GM04504 (cell line): ENCODE results near the gene HSPA9.
A peak's percentile ranks its signal among the peaks of the same experiment; 100 is the strongest.

ENCODE experiments used
- DNase-seq: peaks from one replicate; pipeline ENCODE4 v3.0.0-alpha.2; 2012; ENCODE audit warnings: low read depth

Gene HSPA9

GRCh38 chr5:138575194-138576015 lies at the start of gene HSPA9:
TSS of gene HSPA9 (minus strand) at chr5:138575401. CDS start at chr5:138575318, 83 bp downstream.
- DNase-seq: peak; percentile 100

- no peak for DNase-seq
Measured at GRCh38 chr5:138623053-138623452, 47.9 kb upstream of the HSPA9 start.

GRCh38 chr5:138622051-138622450 lies 46.9 kb upstream of the HSPA9 start:
- DNase-seq: no peak

GRCh38 chr5:138620663-138621224 lies 45.5 kb upstream of the HSPA9 start:
- DNase-seq: no peak

GRCh38 chr5:138616508-138616907 lies 41.3 kb upstream of the HSPA9 start:
- DNase-seq: no peak

- no peak for DNase-seq
Measured at GRCh38 chr5:138615461-138615860, 40.3 kb upstream of the HSPA9 start.

- no peak for DNase-seq
Measured at GRCh38 chr5:138611678-138612218, 36.5 kb upstream of the HSPA9 start.

GRCh38 chr5:138610918-138611677 lies 35.9 kb upstream of the HSPA9 start:
- DNase-seq: no peak

- DNase-seq: no peak
Measured at GRCh38 chr5:138610415-138610917, 35.3 kb upstream of the HSPA9 start.

GRCh38 chr5:138606378-138607064 lies 31.3 kb upstream of the HSPA9 start:
- no peak for DNase-seq

GRCh38 chr5:138605254-138605972 lies 30.2 kb upstream of the HSPA9 start:
- no peak for DNase-seq

GRCh38 chr5:138604176-138604785 lies 29.1 kb upstream of the HSPA9 start:
- DNase-seq: no peak

GRCh38 chr5:138603249-138603920 lies 28.2 kb upstream of the HSPA9 start:
- DNase-seq: no peak

- no peak for DNase-seq
Measured at GRCh38 chr5:138602371-138603000, 27.3 kb upstream of the HSPA9 start.

- DNase-seq: peak; percentile 29
Measured at GRCh38 chr5:138601444-138601843, 26.2 kb upstream of the HSPA9 start.

- no peak for DNase-seq
Measured at GRCh38 chr5:138600446-138600845, 25.2 kb upstream of the HSPA9 start.

- DNase-seq: no peak
Measured at GRCh38 chr5:138597661-138598400, 22.6 kb upstream of the HSPA9 start.

GRCh38 chr5:138596105-138596881 lies 21.1 kb upstream of the HSPA9 start:
- DNase-seq: no peak
